HG03060 (cell line): ENCODE results near the gene ADCK2.
"Not testable (repeated sequence)": the region's sequence is repeated elsewhere in the genome, so short reads cannot be mapped to it uniquely, and the experiment has no call there.

Source experiments
- ATAC-seq: cut with Tn5 transposase; IDR thresholded peaks from one replicate; pipeline ENCODE4 v1.9.1; 2021; ENCODE audit warnings: low read depth, moderate number of reproducible peaks; ENCODE audit not compliant: unreplicated experiment

Gene ADCK2

GRCh38 chr7:140732416-140732815 lies 59.7 kb downstream of the ADCK2 start:
- no peak for ATAC-seq

GRCh38 chr7:140734096-140734495 lies 61.4 kb downstream of the ADCK2 start:
- ATAC-seq = no peak

- no peak for ATAC-seq
Measured at GRCh38 chr7:140734729-140735128, 62.0 kb downstream of the ADCK2 start.

- no peak for ATAC-seq
Measured at GRCh38 chr7:140738280-140738679, 65.5 kb downstream of the ADCK2 start.

GRCh38 chr7:140743255-140743654 lies 70.5 kb downstream of the ADCK2 start:
- ATAC-seq = not testable (repeated sequence)

GRCh38 chr7:140744005-140744404 lies 71.3 kb downstream of the ADCK2 start:
- no peak for ATAC-seq
